ENCODE data around the gene PARVB. TPM values are rescaled to one million over a fixed set of nuclear protein-coding genes. Genes with fewer than 3 reads are reported as not detected.
"Not testable (repeated sequence)": the region's sequence is repeated elsewhere in the genome, so short reads cannot be mapped to it uniquely, and the experiment has no call there.

PARVB gene
- polyA plus RNA-seq, 1 experiment: 49.5 TPM

GRCh38 chr22:44108806-44109385 lies 84.8 kb downstream of the PARVB start:
- DNase-seq (ENCODE audit: low read depth, low spot score): no peak
- CTCF ChIA-PET: interaction anchor here (1.4 kb wide), 1 partner anchor 116 kb away, joined by 5 read pairs; no protein-coding TSS in a partner anchor
- H3K27ac ChIP-seq (ENCODE audit: low read depth, low read length): no peak overlapping the region

DNA sequence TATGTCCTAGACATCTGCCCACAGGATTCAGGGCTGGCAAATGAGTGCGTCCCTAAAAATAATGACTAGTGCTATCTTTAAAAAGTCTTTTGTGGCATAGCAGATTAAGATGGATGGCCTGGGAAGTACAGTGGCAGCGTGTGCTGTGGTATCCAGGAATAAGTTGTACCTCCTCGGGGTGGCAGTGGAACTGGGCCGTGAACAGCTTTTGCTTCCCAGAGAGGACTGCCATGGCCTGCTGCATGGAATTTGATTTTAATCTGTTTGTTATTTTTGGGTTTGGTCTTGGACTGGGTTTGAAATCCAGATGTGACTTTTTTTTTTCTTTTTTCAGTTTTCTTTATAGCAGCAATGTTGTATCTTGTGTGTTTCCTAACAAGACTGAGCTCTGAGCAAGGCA lies 85.3 kb downstream of the PARVB start:
- Histone ChIP-seq H3K27ac (ENCODE audit: low read depth, low read length) (no peak overlapping the region), H3K4me3 (ENCODE audit: low read depth, low read length) (no peak overlapping the region), H3K27me3 (ENCODE audit: control insufficient read depth, insufficient read depth, low read length) (no peaks in the 10 kb centered on the region), H3K9me3 (ENCODE audit: control insufficient read depth, insufficient read depth, low read length) (no peaks in the 10 kb centered on the region)
- no peak for DNase-seq (ENCODE audit: low read depth, low spot score)
- POLR2A ChIA-PET: interaction anchor here (0.7 kb wide), 1 partner anchor 373 kb away, joined by 4 read pairs; no protein-coding TSS in a partner anchor
- CTCF ChIA-PET: interaction anchor here (1.4 to 1.5 kb wide), 2 partner anchors 28 to 116 kb away, joined by 5 to 6 read pairs; no protein-coding TSS in a partner anchor
- TF ChIP-seq CTCF (IDR thresholded peaks at IDR 0.05; ENCODE audit: low read depth, low read length): no peak

More at GRCh38 chr22:44108806-44109385, 84.8 kb downstream of the PARVB start:
- no peaks in the 10 kb centered on the region for H3K9me3 ChIP-seq (ENCODE audit: control insufficient read depth, insufficient read depth, low read length)
- no peaks in the 10 kb centered on the region for H3K27me3 ChIP-seq (ENCODE audit: control insufficient read depth, insufficient read depth, low read length)
- POLR2A ChIA-PET: interaction anchor here (0.7 kb wide), 1 partner anchor 373 kb away, joined by 4 read pairs; no protein-coding TSS in a partner anchor
- no peak overlapping the region for H3K4me3 ChIP-seq (ENCODE audit: low read depth, low read length)
- TF ChIP-seq CTCF (IDR thresholded peaks at IDR 0.05; ENCODE audit: low read depth, low read length): no peak

- DNase-seq (ENCODE audit: low read depth, low spot score); H3K9me3 ChIP-seq (ENCODE audit: control insufficient read depth, insufficient read depth, low read length); H3K4me3 ChIP-seq (ENCODE audit: low read depth, low read length); POLR2A ChIA-PET; H3K27me3 ChIP-seq (ENCODE audit: control insufficient read depth, insufficient read depth, low read length); H3K27ac ChIP-seq (ENCODE audit: low read depth, low read length): not testable (repeated sequence)
- CTCF ChIA-PET: interaction anchor here (1.5 kb wide), 1 partner anchor 29 kb away, joined by 6 read pairs; no protein-coding TSS in a partner anchor
These were observed 86.6 kb downstream of the PARVB start for GRCh38 chr22:44110656-44111055.

- CTCF ChIA-PET: no interaction called here
- no peaks in the 10 kb centered on the region for H3K27me3 ChIP-seq (ENCODE audit: control insufficient read depth, insufficient read depth, low read length)
- no peak overlapping the region for H3K27ac ChIP-seq (ENCODE audit: low read depth, low read length)
- POLR2A ChIA-PET: no interaction called here
- no peak for DNase-seq (ENCODE audit: low read depth, low spot score)
- no peaks in the 10 kb centered on the region for H3K9me3 ChIP-seq (ENCODE audit: control insufficient read depth, insufficient read depth, low read length)
- TF ChIP-seq CTCF (IDR thresholded peaks at IDR 0.05; ENCODE audit: low read depth, low read length): no peak
- no peak overlapping the region for H3K4me3 ChIP-seq (ENCODE audit: low read depth, low read length)
These were observed 87.6 kb downstream of the PARVB start for GRCh38 chr22:44111562-44112155.

- Histone ChIP-seq H3K9me3 (ENCODE audit: control insufficient read depth, insufficient read depth, low read length) (no peaks in the 10 kb centered on the region), H3K27me3 (ENCODE audit: control insufficient read depth, insufficient read depth, low read length) (no peaks in the 10 kb centered on the region), H3K4me3 (ENCODE audit: low read depth, low read length) (no peak overlapping the region), H3K27ac (ENCODE audit: low read depth, low read length) (no peak overlapping the region)
- no peak for TF ChIP-seq CTCF (IDR thresholded peaks at IDR 0.05; ENCODE audit: low read depth, low read length)
- CTCF ChIA-PET: no interaction called here
- DNase-seq (ENCODE audit: low read depth, low spot score): no peak
- POLR2A ChIA-PET: no interaction called here
These were observed 88.1 kb downstream of the PARVB start for GRCh38 chr22:44112191-44112590.

All from AG04450 (cell line).